Urinary bladder (tissue), 4 donors: ENCODE measurements around the gene UBR1. TPM values are rescaled to one million over a fixed set of nuclear protein-coding genes. Genes with fewer than 3 reads are reported as not detected.

Experiments used
- DNase-seq: peaks from one replicate; pipeline ENCODE4 v3.0.0-alpha.2; 2015; ENCODE audit errors: extremely low spot score
- H3K27ac ChIP-seq: one replicate; pipeline ENCODE4 v1.5.1; 2013; ENCODE audit warnings: low read depth, mild to moderate bottlenecking, moderate library complexity
- H3K36me3 ChIP-seq: one replicate; pipeline ENCODE4 v1.6.1; 2013; ENCODE audit warnings: mild to moderate bottlenecking, moderate library complexity; ENCODE audit not compliant: insufficient read depth
- H3K4me1 ChIP-seq: one replicate; pipeline ENCODE4 v1.6.1; 2013; ENCODE audit warnings: mild to moderate bottlenecking, moderate library complexity; ENCODE audit not compliant: insufficient read depth
- H3K4me3 ChIP-seq: one replicate; pipeline ENCODE4 v1.5.1; 2013; ENCODE audit warnings: low read depth, low read length
- WGBS: extraction: QIAGEN DNeasy Blood & Tissue Kit; methylation state at CpG from one replicate; pipeline ENCODE4 v1.1.7; 2013; 5-methylcytosine and 5-hydroxymethylcytosine counted together
- polyA plus RNA-seq: library from polyadenylated mRNA; stranded (reverse); fragments of 200-250 nt; gene quantifications from one replicate; pipeline ENCODE4 v1.2.3, GENCODE V29; 2013
- total RNA-seq: library from RNA; depleted of rRNA; stranded (reverse); fragments of >200 nt; gene quantifications from one replicate; pipeline ENCODE4 v1.2.3, GENCODE V29; 2014
- donor health status: healthy with polysubstance abuse.
- donor health status: healthy.

UBR1 gene
- total and polyA plus RNA-seq, 2 donors = 13.3 to 80.7 TPM

DNA sequence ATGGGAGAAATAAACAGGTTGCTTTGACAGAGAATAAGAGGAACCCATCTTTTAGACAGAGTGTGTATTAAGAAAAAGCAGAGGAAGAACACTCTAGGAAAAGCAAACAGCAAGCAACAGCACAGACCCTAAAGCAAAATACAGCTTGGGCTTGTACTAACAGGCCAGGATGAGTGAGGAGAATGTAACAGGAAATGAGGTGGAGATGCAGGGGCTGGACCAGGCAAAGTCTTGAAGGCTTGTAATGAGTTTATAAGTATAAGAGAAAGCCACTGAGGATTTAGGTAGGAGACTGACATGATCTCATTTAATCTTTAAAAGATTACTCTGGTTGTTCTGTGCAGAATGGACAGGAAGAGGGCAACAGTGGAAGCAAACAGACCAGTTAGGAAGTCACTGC is 4.9 kb downstream of the UBR1 start:
- DNase-seq = no peak
- Histone ChIP-seq H3K27ac (no peak overlapping the region), H3K36me3 (no peaks in the 10 kb centered on the region), H3K4me3 (no peak overlapping the region), H3K4me1 (no peaks in the 10 kb centered on the region)

DNA sequence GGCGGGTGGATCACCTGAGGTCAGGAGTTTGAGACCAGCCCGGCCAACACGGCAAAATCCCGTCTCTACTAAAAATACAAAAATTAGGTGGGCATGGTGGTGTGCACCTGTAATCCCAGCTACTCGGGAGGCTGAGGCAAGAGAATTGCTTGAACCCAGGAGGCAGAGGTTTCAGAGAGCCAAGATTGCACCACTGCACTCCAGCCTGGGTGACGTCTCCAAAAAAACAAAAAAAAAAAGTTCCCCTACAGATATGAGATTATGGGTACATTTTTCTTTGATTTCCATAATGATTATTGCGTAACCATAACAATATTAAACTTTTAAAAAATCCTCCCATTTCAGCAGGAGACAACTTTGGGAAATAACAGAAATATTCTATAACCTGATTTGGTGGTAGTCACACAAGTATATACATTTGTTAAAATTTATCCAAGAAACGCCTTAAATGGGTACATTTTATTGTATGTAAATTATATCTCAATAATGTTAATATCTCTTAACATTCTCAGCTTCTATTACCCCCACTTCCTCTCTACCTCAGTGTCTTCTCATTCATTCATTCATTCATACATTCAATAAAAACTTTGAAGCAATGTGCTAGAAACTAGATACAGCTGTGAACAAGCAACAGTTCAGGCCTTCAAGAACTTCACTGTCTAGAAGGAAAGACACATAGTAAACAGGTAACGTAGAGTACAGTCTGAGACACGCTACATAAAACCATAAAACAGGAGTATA is 6.6 kb downstream of the UBR1 start:
- no peak overlapping the region for H3K4me3 ChIP-seq
- 98% methylated on average over 10 of the region's 10 CpGs for WGBS
- H3K27ac ChIP-seq = no peak overlapping the region
- H3K36me3 ChIP-seq = no peaks in the 10 kb centered on the region
- DNase-seq = no peak
- H3K4me1 ChIP-seq = no peaks in the 10 kb centered on the region

DNA sequence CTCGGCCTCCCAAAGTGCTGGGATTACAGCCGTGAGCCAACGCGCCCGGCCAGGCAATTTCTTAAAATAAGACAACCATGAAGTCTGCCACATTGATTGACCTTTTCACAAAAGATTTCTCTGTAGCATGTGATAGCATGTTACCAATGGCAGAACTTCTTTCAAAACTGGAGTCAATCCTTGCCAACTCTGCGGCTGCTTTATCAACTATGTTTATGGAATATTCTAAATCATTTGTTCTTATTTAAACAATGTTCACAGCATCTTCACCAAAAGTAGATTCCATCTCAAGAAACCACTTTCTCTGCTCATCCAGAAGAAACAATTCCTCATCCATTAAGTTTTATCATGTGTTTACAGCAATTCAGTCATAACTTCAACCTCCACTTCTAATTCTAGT is 9.4 kb downstream of the UBR1 start:
- Histone ChIP-seq H3K27ac (no peak overlapping the region), H3K36me3 (no peaks in the 10 kb centered on the region), H3K4me1 (no peaks in the 10 kb centered on the region), H3K4me3 (no peak overlapping the region)
- no peak for DNase-seq
- WGBS = 62% methylated on average over 6 of the region's 6 CpGs

DNA sequence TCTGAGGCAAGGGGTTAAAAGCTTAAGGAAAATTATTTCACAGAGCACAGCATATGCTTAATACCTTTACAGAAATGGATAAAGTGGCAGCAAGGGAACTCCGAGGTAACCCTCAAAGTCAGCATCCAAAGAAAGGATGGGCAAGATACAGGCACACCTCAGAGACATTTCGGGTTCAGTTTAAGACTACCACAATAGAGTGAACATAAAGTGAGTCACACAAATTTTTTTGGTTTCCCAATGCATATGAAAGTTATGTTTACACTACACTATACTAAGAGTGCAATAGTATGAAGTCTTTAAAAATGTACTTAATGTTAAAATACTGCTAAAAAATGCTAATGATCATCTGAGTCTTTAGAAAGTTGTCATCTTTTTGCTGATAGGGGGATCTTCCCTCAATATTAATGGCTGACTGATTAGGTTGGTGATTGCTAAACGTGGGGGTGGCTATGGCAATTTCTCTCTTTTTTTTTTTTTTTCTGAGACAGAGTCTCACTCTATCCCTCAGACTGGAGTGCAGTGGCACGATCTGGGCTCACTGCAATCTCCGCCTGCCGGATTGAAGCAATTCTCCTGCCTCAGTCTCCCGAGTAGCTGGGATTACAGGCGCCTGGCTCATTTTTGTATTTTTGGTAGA is 10.0 kb downstream of the UBR1 start:
- H3K4me1 ChIP-seq = no peaks in the 10 kb centered on the region
- 87% methylated on average over 8 of the region's 8 CpGs for WGBS
- DNase-seq = no peak
- no peak overlapping the region for H3K4me3 ChIP-seq
- no peaks in the 10 kb centered on the region for H3K36me3 ChIP-seq
- no peak overlapping the region for H3K27ac ChIP-seq

DNA sequence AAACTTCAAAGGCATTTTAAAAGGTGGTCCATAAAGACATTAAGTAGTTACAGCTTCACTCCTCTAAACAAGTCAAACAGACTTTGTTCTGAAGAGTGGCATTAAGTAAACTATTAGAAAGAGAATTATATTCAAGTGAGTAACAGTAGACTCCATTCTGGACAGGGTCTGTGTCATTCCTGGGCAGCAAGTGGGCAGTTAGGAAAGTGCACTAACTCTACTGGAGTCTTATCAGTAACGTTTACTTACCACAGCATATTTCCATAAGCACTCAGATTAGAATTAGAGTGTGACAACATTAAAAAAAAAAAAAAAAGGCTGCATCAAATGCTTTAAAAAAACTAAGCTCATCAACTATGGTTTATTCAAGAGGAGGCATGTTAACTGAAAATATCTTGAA is 10.6 kb downstream of the UBR1 start:
- Histone ChIP-seq H3K36me3 (no peaks in the 10 kb centered on the region), H3K4me1 (no peaks in the 10 kb centered on the region), H3K4me3 (no peak overlapping the region), H3K27ac (no peak overlapping the region)
- WGBS = 11% methylated on average over 1 of the region's 1 CpG
- DNase-seq = no peak

DNA sequence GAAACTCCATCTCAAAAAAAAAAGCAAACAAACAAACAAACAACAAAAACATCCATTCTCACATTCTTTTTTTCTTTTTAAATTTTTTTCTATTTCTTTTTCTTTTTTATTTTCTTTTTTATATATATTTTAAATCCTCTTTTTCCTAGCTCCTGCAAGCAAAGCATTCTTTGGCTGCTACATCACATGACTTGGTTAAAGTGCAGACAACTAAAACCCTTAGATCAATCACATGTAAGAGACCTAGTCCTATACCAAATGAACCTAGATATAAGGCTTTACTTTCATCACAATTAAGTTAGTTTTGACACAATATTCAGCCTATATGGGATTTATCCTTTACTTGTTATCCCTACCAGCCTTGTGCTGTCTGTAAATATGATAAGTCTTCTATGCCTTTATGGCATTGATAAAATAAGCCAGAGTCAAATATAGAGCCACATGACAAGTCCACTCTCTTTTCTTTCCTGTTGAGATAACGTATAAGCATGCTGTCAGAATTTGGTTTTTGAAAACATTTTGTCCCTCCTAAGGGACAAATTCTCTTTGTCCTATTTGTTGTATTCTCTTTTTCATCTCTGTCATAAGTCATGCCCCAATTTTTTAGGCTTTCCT is 11.3 kb downstream of the UBR1 start:
- H3K36me3 ChIP-seq = no peaks in the 10 kb centered on the region
- H3K4me3 ChIP-seq = no peak overlapping the region
- no peak overlapping the region for H3K27ac ChIP-seq
- WGBS = 80% methylated on average over 1 of the region's 1 CpG
- no peak for DNase-seq
- H3K4me1 ChIP-seq = no peaks in the 10 kb centered on the region

DNA sequence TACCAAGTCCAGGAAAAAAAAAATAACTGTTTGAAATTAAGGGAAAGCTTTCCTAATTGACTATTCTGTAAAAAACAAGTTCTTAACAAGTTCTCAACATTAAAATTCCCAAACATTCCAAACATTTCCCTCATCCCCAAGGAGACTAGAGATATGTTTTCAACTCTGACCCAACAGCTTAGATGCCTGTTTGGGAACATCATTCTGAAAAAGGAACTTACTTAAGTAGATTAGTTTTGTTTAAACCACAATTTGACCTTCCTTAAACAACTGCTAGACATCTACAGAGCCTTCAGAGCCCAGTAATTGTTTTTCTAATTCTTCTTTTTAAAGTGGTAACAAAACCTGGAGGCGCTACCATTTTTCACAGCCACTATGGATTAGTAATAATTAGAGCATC is 12.8 kb downstream of the UBR1 start:
- H3K4me3 ChIP-seq = no peak overlapping the region
- WGBS = 93% methylated on average over 1 of the region's 1 CpG
- no peak overlapping the region for H3K27ac ChIP-seq
- no peaks in the 10 kb centered on the region for H3K36me3 ChIP-seq
- DNase-seq = no peak
- H3K4me1 ChIP-seq = no peaks in the 10 kb centered on the region

DNA sequence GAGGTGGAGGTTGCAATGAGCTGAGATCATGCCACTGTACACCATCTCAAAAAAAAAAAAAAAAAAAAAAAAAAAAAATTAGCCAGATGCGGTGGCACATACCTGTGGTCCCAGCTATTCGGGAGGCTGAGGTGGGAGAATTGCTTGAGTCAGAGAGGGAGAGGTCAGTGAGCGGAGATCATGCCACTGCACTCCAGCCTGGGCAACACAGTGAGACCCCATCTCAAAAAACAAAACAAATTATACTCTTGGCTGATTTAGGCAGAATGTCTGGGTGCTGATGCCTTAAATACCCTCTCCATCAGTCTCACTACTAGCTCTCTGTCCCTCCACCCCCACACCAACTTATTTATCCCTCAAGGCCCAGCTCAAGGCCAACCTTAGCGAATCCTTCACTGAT is 14.0 kb downstream of the UBR1 start:
- no peak for DNase-seq
- H3K27ac ChIP-seq = no peak overlapping the region

DNA sequence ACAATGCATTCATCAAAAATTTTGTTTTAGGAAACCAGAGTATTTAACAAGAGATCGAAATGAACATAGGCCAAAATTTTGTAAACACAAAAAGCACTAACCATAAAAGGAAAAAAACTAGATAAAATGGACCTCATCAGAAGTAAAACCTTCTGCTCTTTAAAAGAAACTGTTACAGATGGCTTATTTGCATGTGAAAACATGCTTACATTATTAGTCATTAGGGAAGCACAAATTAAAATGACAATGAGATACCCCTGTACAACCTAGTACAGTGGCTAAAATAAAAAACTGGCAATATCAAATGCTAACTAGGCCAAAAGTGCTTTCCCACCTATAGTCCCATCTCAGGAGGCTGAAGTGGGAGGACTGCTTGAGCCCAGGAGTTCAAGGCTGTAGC is 19.3 kb downstream of the UBR1 start:
- H3K27ac ChIP-seq = peak overlapping the region; percentile 64

More for the DNA sequence above, 14.0 kb downstream of the UBR1 start:
- H3K4me3 ChIP-seq = no peak overlapping the region
- 95% methylated on average over 4 of the region's 4 CpGs for WGBS
- H3K4me1 ChIP-seq = no peaks in the 10 kb centered on the region
- H3K36me3 ChIP-seq = no peaks in the 10 kb centered on the region

DNA sequence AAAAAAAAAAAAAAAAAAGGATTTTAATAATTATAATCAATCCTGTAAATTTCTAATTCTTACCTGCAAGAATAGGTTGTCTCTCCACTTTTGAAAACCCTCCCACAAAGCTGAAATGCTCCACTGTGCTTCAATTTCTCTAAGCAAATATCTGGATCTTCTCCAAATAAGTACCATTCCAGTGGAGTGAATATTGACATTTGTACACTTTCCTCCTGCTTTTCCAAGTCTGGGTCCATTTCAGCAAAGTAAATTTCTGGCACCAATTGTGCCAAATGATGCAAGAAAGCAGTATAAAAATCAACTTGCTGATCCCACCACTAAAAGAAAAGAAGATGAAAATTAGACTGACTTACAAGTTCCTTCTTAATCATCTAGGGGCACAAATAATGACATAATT is 19.9 kb downstream of the UBR1 start:
- Histone ChIP-seq H3K36me3 (peaks cover 3% of the 10 kb centered on the region), H3K4me1 (no peaks in the 10 kb centered on the region), H3K27ac (no peak overlapping the region), H3K4me3 (no peak overlapping the region)
- DNase-seq = no peak

More for the DNA sequence above, 19.3 kb downstream of the UBR1 start:
- H3K36me3 ChIP-seq = peaks cover 3% of the 10 kb centered on the region
- WGBS = 32% methylated on average over 1 of the region's 1 CpG
- H3K4me3 ChIP-seq = no peak overlapping the region
- DNase-seq = no peak
- no peaks in the 10 kb centered on the region for H3K4me1 ChIP-seq

DNA sequence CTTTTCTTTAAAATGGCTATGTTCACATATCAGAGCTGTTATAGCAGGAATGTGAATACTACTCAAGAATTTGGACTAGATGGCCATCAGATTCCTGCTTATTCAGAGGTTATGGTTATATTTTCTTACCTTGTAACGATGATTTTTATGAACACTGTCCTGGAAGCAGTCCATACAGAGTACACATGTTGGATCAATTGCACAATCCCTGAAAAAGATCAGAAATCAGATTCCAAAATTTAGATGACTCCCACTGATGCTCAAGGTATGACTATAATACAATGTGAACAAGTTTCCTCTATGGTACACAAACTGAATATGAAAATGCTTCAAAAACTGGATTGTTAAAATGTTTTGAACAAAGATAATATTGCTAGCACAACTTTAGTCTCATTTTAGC is 23.3 kb downstream of the UBR1 start:
- WGBS = 83% methylated on average over 1 of the region's 1 CpG
- no peak overlapping the region for H3K4me3 ChIP-seq
- no peak overlapping the region for H3K27ac ChIP-seq
- DNase-seq = no peak
- no peaks in the 10 kb centered on the region for H3K4me1 ChIP-seq
- H3K36me3 ChIP-seq = peaks cover 3% of the 10 kb centered on the region

DNA sequence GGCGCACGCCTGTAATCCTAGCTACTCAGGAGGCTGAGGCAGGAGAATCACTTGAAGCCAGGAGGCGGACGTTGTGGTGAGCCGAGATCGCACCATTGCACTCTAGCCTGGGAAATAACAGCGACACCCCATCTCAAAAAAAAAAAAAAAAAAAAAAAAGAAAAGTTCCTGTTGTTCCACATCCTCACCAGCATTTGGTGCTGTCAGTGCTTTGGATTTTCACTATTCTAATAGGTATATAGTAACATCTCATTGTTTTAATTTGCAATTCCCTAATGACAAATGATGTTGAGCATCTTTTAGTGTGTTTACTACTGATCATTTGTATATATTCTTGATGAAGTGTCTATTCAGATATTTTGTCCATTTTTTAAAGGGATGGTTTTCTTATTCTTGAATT is 24.6 kb downstream of the UBR1 start:
- no peak overlapping the region for H3K27ac ChIP-seq
- WGBS = 97% methylated on average over 7 of the region's 7 CpGs
- H3K36me3 ChIP-seq = peaks cover 3% of the 10 kb centered on the region
- H3K4me3 ChIP-seq = no peak overlapping the region
- no peak for DNase-seq
- no peaks in the 10 kb centered on the region for H3K4me1 ChIP-seq

DNA sequence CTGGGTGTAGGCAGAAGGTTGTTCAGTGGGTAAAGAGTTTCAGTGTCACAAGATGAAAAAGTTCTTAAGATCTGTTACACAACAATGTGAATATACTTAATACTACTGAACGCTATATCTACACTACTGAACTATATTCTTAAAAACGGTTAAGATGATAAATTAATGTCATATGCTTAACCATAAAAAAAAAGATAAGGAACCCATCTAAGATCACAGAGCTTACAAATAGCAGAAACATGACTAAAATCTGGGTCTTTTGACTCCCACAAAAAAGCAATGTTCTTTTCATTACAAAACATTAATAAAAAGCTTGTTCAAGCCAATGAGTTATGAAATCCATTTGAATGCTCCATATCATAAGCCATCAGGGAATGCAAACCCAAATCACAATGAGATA is 34.4 kb downstream of the UBR1 start:
- no peak for DNase-seq
- H3K27ac ChIP-seq = no peak overlapping the region
- H3K4me1 ChIP-seq = no peaks in the 10 kb centered on the region
- no peak overlapping the region for H3K4me3 ChIP-seq
- H3K36me3 ChIP-seq = peaks cover 4% of the 10 kb centered on the region
- 85% methylated on average over 2 of the region's 2 CpGs for WGBS

DNA sequence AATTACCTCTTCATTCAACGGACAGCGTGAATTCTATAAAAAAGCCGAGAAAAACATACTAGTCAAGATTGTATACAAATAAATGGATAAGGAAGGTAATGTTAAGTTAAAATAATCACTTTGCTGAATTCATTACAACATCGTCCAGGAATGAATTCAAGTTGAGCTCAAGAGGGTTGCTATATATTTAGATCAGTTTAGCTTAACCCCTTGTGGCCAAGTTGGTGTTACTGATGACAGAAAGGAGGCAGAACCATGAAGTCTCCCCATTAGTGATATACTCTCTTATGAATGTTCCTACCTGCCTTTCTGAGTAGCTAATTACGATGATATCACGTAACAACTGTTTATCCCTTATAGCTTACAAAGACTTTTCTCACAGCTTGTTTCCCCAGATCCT is 34.9 kb downstream of the UBR1 start:
- no peak overlapping the region for H3K27ac ChIP-seq
- H3K4me1 ChIP-seq = no peaks in the 10 kb centered on the region
- DNase-seq = no peak
- peaks cover 4% of the 10 kb centered on the region for H3K36me3 ChIP-seq
- H3K4me3 ChIP-seq = no peak overlapping the region
- WGBS = 81% methylated on average over 6 of the region's 6 CpGs
